ENCODE measurements around the gene FEM1C.

FEM1C gene

DNA sequence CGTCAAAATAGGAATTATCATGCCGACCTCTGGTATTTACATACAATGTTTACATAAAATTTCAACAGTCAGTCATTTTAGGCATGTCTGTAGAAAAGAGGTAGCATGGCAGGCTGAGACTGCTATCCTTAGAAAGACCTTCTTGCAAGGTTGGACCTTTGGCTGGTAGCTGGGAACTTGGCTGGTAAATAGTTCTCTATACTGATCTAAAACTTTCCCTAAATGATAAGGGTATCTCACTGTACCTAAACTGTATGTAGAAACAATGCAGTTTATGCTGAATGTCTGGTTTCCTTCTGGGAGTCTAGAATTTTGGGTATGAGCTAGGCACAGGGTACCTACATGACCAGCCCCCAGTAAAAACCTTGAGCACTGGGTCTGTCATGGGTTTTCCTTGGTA lies 18.0 kb downstream of the FEM1C start:
- Histone ChIP-seq H3K14ac (ENCODE audit: low read length) (no peak overlapping the region), H3K23ac (ENCODE audit: low read depth, low read length, poor library complexity) (no peak overlapping the region), H3K18ac (ENCODE audit: low read length) (no peak overlapping the region), H2BK120ac (ENCODE audit: low read depth, low read length) (no peak overlapping the region), H3K27ac (replicated peaks; ENCODE audit: low read length) (no peak overlapping the region), H2AK5ac (ENCODE audit: low read depth, low read length) (no peak overlapping the region), H3K9me3 (replicated peaks in 1 of 2; ENCODE audit: control insufficient read depth in 2 of 2, insufficient read depth in 1 of 2, low read depth in 1 of 2, low read length in 2 of 2) (peaks cover 1 to 5% of the 10 kb centered on the region in 2 donors), H3K9ac (ENCODE audit: low read depth, low read length, poor library complexity) (no peak overlapping the region), H3K4me3 (ENCODE audit: low read length in 2 of 2) (no peak overlapping the region), H3K36me3 (replicated peaks in 1 of 2; ENCODE audit: control insufficient read depth in 2 of 2, insufficient read depth in 2 of 2, low read length in 2 of 2) (peaks cover 10 to 100% of the 10 kb centered on the region in 2 donors), H4K8ac (ENCODE audit: low read depth, low read length) (no peak overlapping the region), H3K27me3 (ENCODE audit: control insufficient read depth in 3 of 3, insufficient read depth in 3 of 3, low read depth in 1 of 3, low read length in 3 of 3) (no peaks in the 10 kb centered on the region), H3K4me2 (ENCODE audit: insufficient read depth, low read length, poor library complexity, severe bottlenecking) (no peak overlapping the region), H3K4me1 (ENCODE audit: control insufficient read depth in 2 of 2, insufficient read depth in 1 of 2, low read depth in 1 of 2, low read length in 2 of 2) (no peaks in the 10 kb centered on the region), H3K4ac (ENCODE audit: low read length) (no peak overlapping the region), H2AFZ (ENCODE audit: low read length) (no peak overlapping the region), H2BK5ac (ENCODE audit: low read length) (no peak overlapping the region), H2BK15ac (ENCODE audit: low read length) (no peak overlapping the region), H4K91ac (ENCODE audit: low read depth, low read length, poor library complexity) (no peak overlapping the region), H3K79me1 (ENCODE audit: low read depth, low read length) (peaks cover 2% of the 10 kb centered on the region), H2BK12ac (ENCODE audit: low read length) (no peak overlapping the region)
- no CpG with 5 or more reads among the region's 2 CpGs for WGBS, 2 donors (ENCODE audit: extremely low coverage in 2 of 2, insufficient read length in 2 of 2, insufficient replicate concordance in 1 of 2)
- no peak for DNase-seq (ENCODE audit: low spot score)

DNA sequence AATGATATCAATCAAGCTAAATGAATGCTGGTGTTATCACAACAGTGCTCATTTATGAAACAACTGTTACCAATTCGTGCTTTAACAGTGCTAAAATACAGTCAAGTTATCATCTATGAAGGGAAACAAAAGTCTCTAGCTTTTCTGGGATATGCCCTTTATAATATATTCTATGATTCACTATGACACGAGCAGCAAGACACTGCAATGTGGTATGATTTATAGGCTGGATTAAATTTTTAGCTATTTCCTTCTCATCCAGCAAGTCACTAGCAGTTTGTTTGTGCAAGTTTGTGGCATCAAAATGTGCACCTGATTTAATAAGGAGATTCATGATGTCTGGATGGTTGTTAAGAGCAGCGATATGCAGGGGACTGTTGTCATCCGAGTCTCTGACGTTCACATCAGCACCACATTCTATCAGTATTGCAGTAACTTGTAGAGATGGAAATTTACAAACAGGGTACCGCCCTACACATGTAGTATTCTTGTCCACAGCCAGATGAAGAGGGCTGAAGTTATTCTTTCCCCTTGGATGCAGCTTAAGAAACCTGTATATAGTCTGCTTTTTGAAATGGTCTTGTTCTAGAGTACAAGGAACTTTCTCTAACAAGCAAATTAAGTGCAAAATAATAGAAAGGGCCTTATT lies 20.3 kb downstream of the FEM1C start:
- WGBS, 2 donors (ENCODE audit: extremely low coverage in 2 of 2, insufficient read length in 2 of 2, insufficient replicate concordance in 1 of 2) = no CpG with 5 or more reads among the region's 6 CpGs

DNA sequence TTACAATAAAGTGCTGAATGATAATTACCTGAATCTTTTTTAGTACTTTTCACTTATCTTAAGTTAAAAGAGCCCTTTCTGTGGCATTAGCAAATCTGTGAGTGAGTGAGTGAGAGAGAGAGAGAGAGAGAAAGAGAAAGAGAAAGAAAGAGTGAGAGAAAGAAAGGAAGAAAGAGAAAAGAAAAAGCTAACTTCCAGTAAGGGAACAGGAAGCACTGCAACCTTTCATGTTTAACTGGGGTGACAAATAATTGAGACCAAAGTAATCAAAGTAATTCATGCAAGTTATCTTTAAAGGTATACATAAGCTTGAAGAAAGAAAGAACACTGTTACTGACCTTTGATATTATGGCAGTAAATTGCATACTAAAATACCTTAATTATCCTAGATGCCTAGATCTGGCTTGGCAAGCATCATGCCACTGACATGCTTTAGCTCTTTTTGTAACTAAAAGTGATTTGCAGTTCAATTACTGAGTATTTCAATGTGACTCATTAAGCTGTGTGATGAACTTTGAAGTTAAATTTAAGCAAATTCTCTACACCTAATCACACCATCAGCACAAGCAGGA lies 21.7 kb downstream of the FEM1C start:
- DNase-seq (ENCODE audit: low spot score) = no peak
- Histone ChIP-seq H3K36me3 (replicated peaks in 1 of 2; ENCODE audit: control insufficient read depth in 2 of 2, insufficient read depth in 2 of 2, low read length in 2 of 2) (peaks cover 10 to 75% of the 10 kb centered on the region in 2 donors), H2AK5ac (ENCODE audit: low read depth, low read length) (no peak overlapping the region), H3K27ac (replicated peaks; ENCODE audit: low read length) (no peak overlapping the region), H2BK5ac (ENCODE audit: low read length) (no peak overlapping the region), H3K14ac (ENCODE audit: low read length) (no peak overlapping the region), H3K4me1 (ENCODE audit: control insufficient read depth in 2 of 2, insufficient read depth in 1 of 2, low read depth in 1 of 2, low read length in 2 of 2) (no peaks in the 10 kb centered on the region), H3K18ac (ENCODE audit: low read length) (no peak overlapping the region), H3K27me3 (ENCODE audit: control insufficient read depth in 3 of 3, insufficient read depth in 3 of 3, low read depth in 1 of 3, low read length in 3 of 3) (no peaks in the 10 kb centered on the region), H3K4me2 (ENCODE audit: insufficient read depth, low read length, poor library complexity, severe bottlenecking) (no peak overlapping the region), H4K91ac (ENCODE audit: low read depth, low read length, poor library complexity) (no peak overlapping the region), H3K4me3 (ENCODE audit: low read length in 2 of 2) (no peak overlapping the region), H3K23ac (ENCODE audit: low read depth, low read length, poor library complexity) (no peak overlapping the region), H2BK120ac (ENCODE audit: low read depth, low read length) (no peak overlapping the region), H3K79me1 (ENCODE audit: low read depth, low read length) (peaks cover 2% of the 10 kb centered on the region), H3K9me3 (replicated peaks in 1 of 2; ENCODE audit: control insufficient read depth in 2 of 2, insufficient read depth in 1 of 2, low read depth in 1 of 2, low read length in 2 of 2) (peaks cover 0 to 1% of the 10 kb centered on the region in 2 donors), H4K8ac (ENCODE audit: low read depth, low read length) (no peak overlapping the region), H3K9ac (ENCODE audit: low read depth, low read length, poor library complexity) (no peak overlapping the region), H2BK15ac (ENCODE audit: low read length) (no peak overlapping the region), H2BK12ac (ENCODE audit: low read length) (no peak overlapping the region), H3K4ac (ENCODE audit: low read length) (no peak overlapping the region), H2AFZ (ENCODE audit: low read length) (no peak overlapping the region)

More for the DNA sequence above, 20.3 kb downstream of the FEM1C start:
- Histone ChIP-seq H2BK120ac (ENCODE audit: low read depth, low read length) (no peak overlapping the region), H4K8ac (ENCODE audit: low read depth, low read length) (no peak overlapping the region), H4K91ac (ENCODE audit: low read depth, low read length, poor library complexity) (no peak overlapping the region), H2BK12ac (ENCODE audit: low read length) (no peak overlapping the region), H2BK15ac (ENCODE audit: low read length) (no peak overlapping the region), H3K4me2 (ENCODE audit: insufficient read depth, low read length, poor library complexity, severe bottlenecking) (no peak overlapping the region), H2BK5ac (ENCODE audit: low read length) (no peak overlapping the region), H2AK5ac (ENCODE audit: low read depth, low read length) (no peak overlapping the region), H3K4ac (ENCODE audit: low read length) (no peak overlapping the region), H3K18ac (ENCODE audit: low read length) (no peak overlapping the region), H3K79me1 (ENCODE audit: low read depth, low read length) (peaks cover 2% of the 10 kb centered on the region), H3K27ac (replicated peaks; ENCODE audit: low read length) (no peak overlapping the region), H3K23ac (ENCODE audit: low read depth, low read length, poor library complexity) (no peak overlapping the region), H3K27me3 (ENCODE audit: control insufficient read depth in 3 of 3, insufficient read depth in 3 of 3, low read depth in 1 of 3, low read length in 3 of 3) (no peaks in the 10 kb centered on the region), H3K36me3 (replicated peaks in 1 of 2; ENCODE audit: control insufficient read depth in 2 of 2, insufficient read depth in 2 of 2, low read length in 2 of 2) (peaks cover 10 to 89% of the 10 kb centered on the region in 2 donors), H3K9ac (ENCODE audit: low read depth, low read length, poor library complexity) (no peak overlapping the region), H3K9me3 (replicated peaks in 1 of 2; ENCODE audit: control insufficient read depth in 2 of 2, insufficient read depth in 1 of 2, low read depth in 1 of 2, low read length in 2 of 2) (peaks cover 0 to 1% of the 10 kb centered on the region in 2 donors), H2AFZ (ENCODE audit: low read length) (no peak overlapping the region), H3K4me3 (ENCODE audit: low read length in 2 of 2) (no peak overlapping the region), H3K14ac (ENCODE audit: low read length) (no peak overlapping the region), H3K4me1 (ENCODE audit: control insufficient read depth in 2 of 2, insufficient read depth in 1 of 2, low read depth in 1 of 2, low read length in 2 of 2) (no peaks in the 10 kb centered on the region)
- no peak for DNase-seq (ENCODE audit: low spot score)

DNA sequence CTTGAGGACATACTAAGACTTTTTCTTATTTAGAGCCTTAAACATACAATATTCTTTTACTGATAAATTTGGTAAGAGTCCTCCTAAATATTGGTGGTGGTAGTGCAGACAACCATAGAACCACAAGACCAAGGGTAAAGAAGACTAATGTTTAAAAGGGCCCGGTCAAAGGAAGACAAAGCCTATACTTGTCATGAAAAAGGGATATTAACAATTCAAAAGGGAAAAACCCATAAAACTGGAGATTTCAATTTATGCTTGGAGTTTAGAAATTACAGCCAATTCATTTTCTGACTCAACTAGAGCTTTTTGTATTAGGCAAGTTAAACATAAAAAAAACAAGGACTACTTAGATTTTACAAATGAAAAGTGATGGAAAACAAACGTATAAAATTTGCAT lies 24.4 kb downstream of the FEM1C start:
- H3K27ac ChIP-seq (replicated peaks; ENCODE audit: low read length) = no peak overlapping the region

More for the DNA sequence above, 24.4 kb downstream of the FEM1C start:
- Histone ChIP-seq H2BK15ac (ENCODE audit: low read length) (no peak overlapping the region), H2AFZ (ENCODE audit: low read length) (no peak overlapping the region), H3K23ac (ENCODE audit: low read depth, low read length, poor library complexity) (no peak overlapping the region), H3K9me3 (replicated peaks in 1 of 2; ENCODE audit: control insufficient read depth in 2 of 2, insufficient read depth in 1 of 2, low read depth in 1 of 2, low read length in 2 of 2) (no peaks in the 10 kb centered on the region), H3K4me2 (ENCODE audit: insufficient read depth, low read length, poor library complexity, severe bottlenecking) (no peak overlapping the region), H4K91ac (ENCODE audit: low read depth, low read length, poor library complexity) (no peak overlapping the region), H2BK5ac (ENCODE audit: low read length) (no peak overlapping the region), H4K8ac (ENCODE audit: low read depth, low read length) (no peak overlapping the region), H3K18ac (ENCODE audit: low read length) (no peak overlapping the region), H3K27me3 (ENCODE audit: control insufficient read depth in 3 of 3, insufficient read depth in 3 of 3, low read depth in 1 of 3, low read length in 3 of 3) (no peaks in the 10 kb centered on the region), H3K4me3 (ENCODE audit: low read length in 2 of 2) (no peak overlapping the region), H3K79me1 (ENCODE audit: low read depth, low read length) (no peaks in the 10 kb centered on the region), H3K4ac (ENCODE audit: low read length) (no peak overlapping the region), H3K9ac (ENCODE audit: low read depth, low read length, poor library complexity) (no peak overlapping the region), H2AK5ac (ENCODE audit: low read depth, low read length) (no peak overlapping the region), H2BK12ac (ENCODE audit: low read length) (no peak overlapping the region), H3K4me1 (ENCODE audit: control insufficient read depth in 2 of 2, insufficient read depth in 1 of 2, low read depth in 1 of 2, low read length in 2 of 2) (no peaks in the 10 kb centered on the region), H3K14ac (ENCODE audit: low read length) (no peak overlapping the region), H2BK120ac (ENCODE audit: low read depth, low read length) (no peak overlapping the region), H3K36me3 (replicated peaks in 1 of 2; ENCODE audit: control insufficient read depth in 2 of 2, insufficient read depth in 2 of 2, low read length in 2 of 2) (peaks cover 8 to 47% of the 10 kb centered on the region in 2 donors)
- no CpG with 5 or more reads among the region's 2 CpGs for WGBS, 2 donors (ENCODE audit: extremely low coverage in 2 of 2, insufficient read length in 2 of 2, insufficient replicate concordance in 1 of 2)
- no peak for DNase-seq (ENCODE audit: low spot score)

All from neuronal stem cell (in vitro differentiated cells).